ENCODE measurements around the gene ATP2B2.

DNA sequence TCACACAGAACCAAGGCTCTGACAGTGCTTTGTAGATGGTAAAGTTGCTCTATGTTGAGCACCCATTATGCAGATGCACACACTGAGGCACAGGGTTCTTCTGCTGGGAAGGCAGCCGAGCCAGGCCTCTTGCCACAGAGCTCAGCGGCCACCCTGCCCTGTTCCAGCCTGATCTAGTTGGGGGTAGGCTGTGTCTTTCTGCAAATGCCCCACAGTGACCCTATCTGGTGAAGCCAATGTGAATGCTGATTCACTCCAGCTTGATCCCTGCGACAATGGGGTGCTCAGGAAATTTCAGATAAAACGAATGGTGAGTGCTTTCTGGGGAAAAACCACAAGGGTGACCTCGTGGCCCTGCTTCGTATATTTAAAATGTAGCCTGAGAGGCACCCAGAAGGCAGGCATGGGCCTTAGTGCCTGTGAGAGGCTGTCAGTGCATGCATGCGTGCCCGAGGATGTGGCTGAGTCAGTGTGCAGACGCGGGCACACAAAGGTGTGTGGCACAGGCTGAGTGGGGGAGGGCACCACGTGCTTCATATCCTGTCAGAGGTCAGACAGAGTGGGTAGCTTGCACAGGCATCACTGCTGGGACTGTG is 85.7 kb downstream of the ATP2B2 start:
- TF ChIP-seq, protein P1, sequence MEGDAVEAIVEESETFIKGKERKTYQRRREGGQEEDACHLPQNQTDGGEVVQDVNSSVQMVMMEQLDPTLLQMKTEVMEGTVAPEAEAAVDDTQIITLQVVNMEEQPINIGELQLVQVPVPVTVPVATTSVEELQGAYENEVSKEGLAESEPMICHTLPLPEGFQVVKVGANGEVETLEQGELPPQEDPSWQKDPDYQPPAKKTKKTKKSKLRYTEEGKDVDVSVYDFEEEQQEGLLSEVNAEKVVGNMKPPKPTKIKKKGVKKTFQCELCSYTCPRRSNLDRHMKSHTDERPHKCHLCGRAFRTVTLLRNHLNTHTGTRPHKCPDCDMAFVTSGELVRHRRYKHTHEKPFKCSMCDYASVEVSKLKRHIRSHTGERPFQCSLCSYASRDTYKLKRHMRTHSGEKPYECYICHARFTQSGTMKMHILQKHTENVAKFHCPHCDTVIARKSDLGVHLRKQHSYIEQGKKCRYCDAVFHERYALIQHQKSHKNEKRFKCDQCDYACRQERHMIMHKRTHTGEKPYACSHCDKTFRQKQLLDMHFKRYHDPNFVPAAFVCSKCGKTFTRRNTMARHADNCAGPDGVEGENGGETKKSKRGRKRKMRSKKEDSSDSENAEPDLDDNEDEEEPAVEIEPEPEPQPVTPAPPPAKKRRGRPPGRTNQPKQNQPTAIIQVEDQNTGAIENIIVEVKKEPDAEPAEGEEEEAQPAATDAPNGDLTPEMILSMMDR (IDR thresholded peaks at IDR 0.05; ENCODE audit: low read depth, low read length) = no peak
- no peak for TF ChIP-seq EZH2phosphoT487 (IDR thresholded peaks at IDR 0.05; ENCODE audit: low read depth)
